B cell (primary cell): ENCODE results near the gene ESYT2.

Source experiments
- EZH2 ChIP-seq: IDR thresholded peaks from 2 replicates; pipeline ENCODE4 v1.6.1; 2012; ENCODE audit warnings: borderline replicate concordance, low read depth, mild to moderate bottlenecking, moderate library complexity, low read length; ENCODE audit not compliant: insufficient read depth, poor library complexity, severe bottlenecking
- TF ChIP-seq, protein P1 (sequence below): fragments of 200-600 bp; IDR thresholded peaks from one replicate; pipeline ENCODE4 v1.8.0; 2022; ENCODE audit warnings: antibody characterized with exemption, mild to moderate bottlenecking

GRCh38 chr7:158821171-158822031 is 7.9 kb downstream of the ESYT2 start:
- TF ChIP-seq, protein P1, sequence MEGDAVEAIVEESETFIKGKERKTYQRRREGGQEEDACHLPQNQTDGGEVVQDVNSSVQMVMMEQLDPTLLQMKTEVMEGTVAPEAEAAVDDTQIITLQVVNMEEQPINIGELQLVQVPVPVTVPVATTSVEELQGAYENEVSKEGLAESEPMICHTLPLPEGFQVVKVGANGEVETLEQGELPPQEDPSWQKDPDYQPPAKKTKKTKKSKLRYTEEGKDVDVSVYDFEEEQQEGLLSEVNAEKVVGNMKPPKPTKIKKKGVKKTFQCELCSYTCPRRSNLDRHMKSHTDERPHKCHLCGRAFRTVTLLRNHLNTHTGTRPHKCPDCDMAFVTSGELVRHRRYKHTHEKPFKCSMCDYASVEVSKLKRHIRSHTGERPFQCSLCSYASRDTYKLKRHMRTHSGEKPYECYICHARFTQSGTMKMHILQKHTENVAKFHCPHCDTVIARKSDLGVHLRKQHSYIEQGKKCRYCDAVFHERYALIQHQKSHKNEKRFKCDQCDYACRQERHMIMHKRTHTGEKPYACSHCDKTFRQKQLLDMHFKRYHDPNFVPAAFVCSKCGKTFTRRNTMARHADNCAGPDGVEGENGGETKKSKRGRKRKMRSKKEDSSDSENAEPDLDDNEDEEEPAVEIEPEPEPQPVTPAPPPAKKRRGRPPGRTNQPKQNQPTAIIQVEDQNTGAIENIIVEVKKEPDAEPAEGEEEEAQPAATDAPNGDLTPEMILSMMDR = no peak
- no peak for TF ChIP-seq EZH2
